ENCODE measurements around the gene ADAMTS17. TPM values are rescaled to one million over a fixed set of nuclear protein-coding genes. Genes with fewer than 3 reads are reported as not detected.

Gene ADAMTS17
- total RNA-seq, 4 donors from 2014 or later = 4.5 to 11.4 (median 6.6) TPM

DNA sequence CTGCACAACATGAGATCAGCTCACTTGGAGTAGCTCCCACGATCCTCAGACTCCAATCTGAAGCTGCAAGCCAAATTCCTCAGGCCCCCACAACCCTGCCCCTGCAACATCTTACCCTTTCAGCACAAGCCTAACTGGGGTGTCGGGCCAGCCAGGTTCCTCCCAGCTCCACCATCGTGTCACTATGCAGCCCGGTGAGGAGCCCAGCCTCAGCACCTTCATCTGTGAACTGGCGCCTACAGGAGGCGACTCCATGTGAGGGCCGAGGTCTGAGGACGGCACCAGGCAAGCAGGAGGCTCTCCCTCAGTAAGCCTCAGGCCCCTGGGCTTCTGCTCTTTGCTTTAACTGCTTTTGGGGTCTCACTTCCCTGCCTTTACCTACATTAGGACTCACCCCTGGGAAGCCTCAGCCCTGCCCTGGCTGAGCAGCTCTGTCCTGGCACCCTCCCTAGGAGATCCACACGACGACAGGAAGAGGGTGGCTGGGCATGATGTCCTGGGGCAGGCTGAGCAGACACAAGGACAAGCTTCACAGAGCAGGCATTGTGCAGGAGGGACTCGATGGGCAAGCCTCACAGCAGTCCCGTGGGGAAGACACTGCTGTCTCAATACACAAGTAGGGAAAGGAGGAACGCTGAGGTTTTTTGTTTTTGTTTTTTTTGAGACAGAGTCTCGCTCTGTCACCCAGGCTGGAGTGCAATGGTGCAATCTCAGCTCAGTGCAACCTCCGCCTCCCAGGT is 104.6 kb downstream of the ADAMTS17 start:
- H3K27me3 ChIP-seq = no peaks in the 10 kb centered on the region
- 82 to 85% methylated on average over 4 to 5 of the region's 15 CpGs for WGBS, 2 donors
- no peak overlapping the region for H3K4me3 ChIP-seq
- H3K36me3 ChIP-seq = no peaks in the 10 kb centered on the region
- intact Hi-C loops (cut with DNase I) = loop anchor here (10.0 kb wide), 1 partner anchor 78 kb away; no protein-coding TSS in a partner anchor
- no peak overlapping the region for H3K27ac ChIP-seq
- DNase-seq = no peak
- H3K4me1 ChIP-seq = peaks cover 0 to 22% (median 0%) of the 10 kb centered on the region in 3 donors
- TF ChIP-seq, protein P1, sequence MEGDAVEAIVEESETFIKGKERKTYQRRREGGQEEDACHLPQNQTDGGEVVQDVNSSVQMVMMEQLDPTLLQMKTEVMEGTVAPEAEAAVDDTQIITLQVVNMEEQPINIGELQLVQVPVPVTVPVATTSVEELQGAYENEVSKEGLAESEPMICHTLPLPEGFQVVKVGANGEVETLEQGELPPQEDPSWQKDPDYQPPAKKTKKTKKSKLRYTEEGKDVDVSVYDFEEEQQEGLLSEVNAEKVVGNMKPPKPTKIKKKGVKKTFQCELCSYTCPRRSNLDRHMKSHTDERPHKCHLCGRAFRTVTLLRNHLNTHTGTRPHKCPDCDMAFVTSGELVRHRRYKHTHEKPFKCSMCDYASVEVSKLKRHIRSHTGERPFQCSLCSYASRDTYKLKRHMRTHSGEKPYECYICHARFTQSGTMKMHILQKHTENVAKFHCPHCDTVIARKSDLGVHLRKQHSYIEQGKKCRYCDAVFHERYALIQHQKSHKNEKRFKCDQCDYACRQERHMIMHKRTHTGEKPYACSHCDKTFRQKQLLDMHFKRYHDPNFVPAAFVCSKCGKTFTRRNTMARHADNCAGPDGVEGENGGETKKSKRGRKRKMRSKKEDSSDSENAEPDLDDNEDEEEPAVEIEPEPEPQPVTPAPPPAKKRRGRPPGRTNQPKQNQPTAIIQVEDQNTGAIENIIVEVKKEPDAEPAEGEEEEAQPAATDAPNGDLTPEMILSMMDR (IDR thresholded peaks at IDR 0.05) = no peak
- no peak for TF ChIP-seq POLR2A (IDR thresholded peaks at IDR 0.05)
- no peaks in the 10 kb centered on the region for H3K9me3 ChIP-seq

DNA sequence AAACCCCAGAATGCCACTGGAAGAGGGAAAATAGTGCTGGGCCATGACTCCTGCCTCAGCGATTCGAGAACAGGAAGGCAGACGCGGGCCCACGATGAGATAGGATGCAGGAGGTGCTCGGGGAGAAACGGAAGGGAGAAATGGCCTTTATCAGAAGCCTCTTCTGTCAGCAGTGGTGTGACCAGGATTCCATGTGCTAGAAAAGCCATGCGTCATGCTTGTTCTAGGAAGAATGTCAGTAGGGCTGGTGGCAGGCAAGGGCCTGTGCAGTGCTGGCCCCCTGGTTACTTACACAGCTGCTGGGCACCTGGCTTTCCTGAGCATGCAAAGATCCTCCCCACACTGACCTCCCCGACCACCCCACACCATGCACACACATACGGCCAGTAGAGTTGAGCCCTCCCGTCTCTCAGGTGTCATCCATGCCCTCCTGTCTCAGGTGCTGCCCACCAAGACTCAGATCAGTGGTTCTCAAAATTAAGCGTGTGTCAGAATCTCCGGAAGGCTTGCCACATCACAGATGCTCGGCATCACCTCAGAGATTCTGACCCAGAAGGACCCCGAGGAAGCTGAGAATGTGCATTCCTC is 106.7 kb downstream of the ADAMTS17 start:
- Histone ChIP-seq H3K36me3 (no peaks in the 10 kb centered on the region), H3K9me3 (no peaks in the 10 kb centered on the region), H3K4me3 (no peak overlapping the region), H3K27me3 (no peaks in the 10 kb centered on the region), H3K27ac (peak overlapping the region in 2 of 4 donors; percentile 46 to 49), H3K4me1 (peaks cover 0 to 13% (median 0%) of the 10 kb centered on the region in 3 donors)
- intact Hi-C loops (cut with DNase I) = loop anchor here (10.0 kb wide), 1 partner anchor 80 kb away; no protein-coding TSS in a partner anchor
- 71 to 72% methylated on average over 12 to 15 of the region's 15 CpGs for WGBS, 2 donors
- TF ChIP-seq POLR2A (IDR thresholded peaks at IDR 0.05) = no peak
- TF ChIP-seq, protein P1 (IDR thresholded peaks at IDR 0.05) = no peak
- no peak for DNase-seq

DNA sequence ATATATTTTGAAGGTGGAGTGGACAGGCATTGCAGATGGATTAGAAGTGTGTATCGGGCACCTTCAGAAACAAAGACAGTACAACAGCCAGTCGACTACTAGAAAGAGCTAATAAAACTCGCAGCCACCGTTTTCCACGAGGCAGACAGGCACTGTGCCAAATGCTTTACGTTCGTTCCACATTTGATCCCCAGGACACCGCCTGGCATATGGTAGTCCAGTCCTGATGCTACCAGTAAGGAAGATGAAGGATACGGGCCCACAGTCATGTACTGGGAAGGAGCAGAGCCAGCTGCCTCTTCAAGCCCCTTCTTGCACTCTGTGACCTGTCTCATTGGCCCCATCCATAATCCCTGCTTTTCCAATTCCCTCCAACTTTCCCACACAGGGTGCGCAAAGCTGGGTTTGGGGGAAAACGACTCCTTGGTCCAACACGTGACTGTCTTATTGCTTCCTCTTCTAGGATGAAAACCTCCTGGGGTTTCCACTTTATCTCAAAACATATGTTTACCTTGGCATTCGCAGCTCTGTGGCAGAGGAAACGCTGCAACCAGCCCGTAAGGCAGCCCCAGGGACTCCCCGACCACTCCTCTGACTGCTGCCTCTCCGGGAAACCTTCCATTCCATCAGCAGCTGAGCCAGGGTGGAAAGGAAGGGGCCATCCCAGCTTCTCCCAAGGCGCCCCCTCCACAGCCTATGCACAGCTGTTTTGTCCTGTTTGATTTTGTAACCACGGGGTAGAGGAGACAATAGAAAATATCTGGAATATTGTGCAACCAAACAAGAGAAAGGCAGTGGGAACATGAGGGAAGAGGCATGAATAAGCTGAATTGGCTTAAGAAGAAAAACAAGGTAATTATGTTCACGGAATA is 107.4 kb downstream of the ADAMTS17 start:
- intact Hi-C loops (cut with DNase I) = loop anchor here (10.0 kb wide), 1 partner anchor 80 kb away; no protein-coding TSS in a partner anchor
- H3K27me3 ChIP-seq = no peaks in the 10 kb centered on the region
- no peak overlapping the region for H3K4me3 ChIP-seq
- DNase-seq = no peak
- TF ChIP-seq POLR2A (IDR thresholded peaks at IDR 0.05) = no peak
- TF ChIP-seq, protein P1 (IDR thresholded peaks at IDR 0.05) = no peak
- H3K9me3 ChIP-seq = no peaks in the 10 kb centered on the region
- H3K36me3 ChIP-seq = no peaks in the 10 kb centered on the region
- 45 to 57% methylated on average over 20 of the region's 20 CpGs for WGBS, 2 donors
- H3K27ac ChIP-seq = peak overlapping the region in 2 of 4 donors; percentile 46 to 65
- H3K4me1 ChIP-seq = peaks cover 0 to 13% (median 0%) of the 10 kb centered on the region in 3 donors

DNA sequence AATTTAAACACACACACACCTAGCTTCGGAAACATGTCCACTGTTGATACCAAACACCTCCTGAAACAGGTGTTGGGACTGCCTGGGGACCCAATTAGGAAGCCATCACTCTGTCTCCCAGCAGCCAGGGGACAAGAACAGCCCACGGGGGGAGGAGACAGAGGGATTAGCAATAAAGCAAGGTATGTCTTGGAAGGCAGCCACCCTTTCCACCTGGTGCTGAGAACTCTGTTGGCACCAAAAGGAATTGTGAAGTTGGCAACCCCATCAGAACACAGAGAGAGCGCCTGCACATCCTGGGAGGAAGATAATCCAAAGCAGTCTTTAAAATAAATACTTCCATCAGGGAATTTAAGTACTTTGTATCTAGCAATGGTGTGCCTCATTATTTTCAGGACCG is 111.0 kb downstream of the ADAMTS17 start:
- Histone ChIP-seq H3K36me3 (no peaks in the 10 kb centered on the region), H3K27me3 (no peaks in the 10 kb centered on the region), H3K9me3 (no peaks in the 10 kb centered on the region), H3K4me1 (peaks cover 0 to 13% (median 0%) of the 10 kb centered on the region in 3 donors), H3K27ac (no peak overlapping the region), H3K4me3 (no peak overlapping the region)
- no peak for TF ChIP-seq POLR2A (IDR thresholded peaks at IDR 0.05)
- TF ChIP-seq, protein P1 (IDR thresholded peaks at IDR 0.05) = no peak
- DNase-seq = no peak
- WGBS, 2 donors = 27 to 58% methylated on average over 4 of the region's 4 CpGs
- intact Hi-C loops (cut with DNase I) = loop anchor here (10.0 kb wide), 1 partner anchor 84 kb away; no protein-coding TSS in a partner anchor
